Measurements from ENCODE around the gene SRC. TPM values are rescaled to one million over a fixed set of nuclear protein-coding genes. Genes with fewer than 3 reads are reported as not detected.

Gene SRC
- total RNA-seq, 2 donors from 2014 or later, result 75.6 to 109 TPM

GRCh38 chr20:37424062-37424851 is 78.3 kb downstream of the SRC start:
- Mint-ChIP-seq H3K27me3 (ENCODE audit: insufficient read depth) (peaks cover 4% of the 10 kb centered on the region), H3K27ac (no peak overlapping the region), H3K4me3 (no peak overlapping the region), H3K9me3 (no peaks in the 10 kb centered on the region), H3K36me3 (ENCODE audit: low read depth) (no peaks in the 10 kb centered on the region), H3K4me1 (peaks cover 18% of the 10 kb centered on the region)
- no peak overlapping the region for H3K4me3 ChIP-seq (ENCODE audit: low read length)
- no peaks in the 10 kb centered on the region for H3K36me3 ChIP-seq (ENCODE audit: control insufficient read depth, insufficient read depth, low read length)
- TF ChIP-seq CTCF (conservative IDR thresholded peaks at IDR 0.05), result no peak
- no peaks in the 10 kb centered on the region for H3K9me3 ChIP-seq (ENCODE audit: control insufficient read depth, low read length)
- H3K27ac ChIP-seq (ENCODE audit: low read depth, low read length), result no peak overlapping the region
- peaks cover 5% of the 10 kb centered on the region for H3K27me3 ChIP-seq (ENCODE audit: control insufficient read depth, insufficient read depth, low read length, poor library complexity, severe bottlenecking)
- no peaks in the 10 kb centered on the region for H3K4me1 ChIP-seq (ENCODE audit: control insufficient read depth, insufficient read depth, low read length)
- 86 to 92% methylated on average over 2 to 3 of the region's 3 CpGs for WGBS, 2 experiments (ENCODE audit: insufficient coverage in 1 of 2, insufficient read length in 1 of 2)
- H3K9ac ChIP-seq (ENCODE audit: extremely low read depth, low read length, poor library complexity, severe bottlenecking), result no peak overlapping the region
- no peak for DNase-seq

GRCh38 chr20:37425103-37425625 is 79.2 kb downstream of the SRC start:
- Histone ChIP-seq H3K27ac (ENCODE audit: low read depth, low read length) (no peak overlapping the region), H3K9ac (ENCODE audit: extremely low read depth, low read length, poor library complexity, severe bottlenecking) (no peak overlapping the region), H3K36me3 (ENCODE audit: control insufficient read depth, insufficient read depth, low read length) (no peaks in the 10 kb centered on the region), H3K4me3 (ENCODE audit: low read length) (no peak overlapping the region), H3K9me3 (ENCODE audit: control insufficient read depth, low read length) (no peaks in the 10 kb centered on the region), H3K4me1 (ENCODE audit: control insufficient read depth, insufficient read depth, low read length) (no peaks in the 10 kb centered on the region), H3K27me3 (ENCODE audit: control insufficient read depth, insufficient read depth, low read length, poor library complexity, severe bottlenecking) (peaks cover 9% of the 10 kb centered on the region)
- TF ChIP-seq CTCF (conservative IDR thresholded peaks at IDR 0.05), result no peak
- Mint-ChIP-seq H3K4me1 (peaks cover 15% of the 10 kb centered on the region), H3K36me3 (ENCODE audit: low read depth) (no peaks in the 10 kb centered on the region), H3K4me3 (no peak overlapping the region), H3K27me3 (ENCODE audit: insufficient read depth) (peaks cover 4% of the 10 kb centered on the region), H3K27ac (no peak overlapping the region), H3K9me3 (no peaks in the 10 kb centered on the region)
- WGBS, 2 experiments (ENCODE audit: insufficient coverage in 1 of 2, insufficient read length in 1 of 2), result 87 to 90% methylated on average over 5 to 9 of the region's 9 CpGs
- DNase-seq, result no peak

GRCh38 chr20:37426106-37426505 is 80.2 kb downstream of the SRC start:
- H3K4me3 ChIP-seq (ENCODE audit: low read length), result no peak overlapping the region
- peaks cover 18% of the 10 kb centered on the region for H3K27me3 ChIP-seq (ENCODE audit: control insufficient read depth, insufficient read depth, low read length, poor library complexity, severe bottlenecking)
- WGBS, 2 experiments (ENCODE audit: insufficient coverage in 1 of 2, insufficient read length in 1 of 2), result 85 to 92% methylated on average over 17 to 18 of the region's 18 CpGs
- Mint-ChIP-seq H3K4me3 (no peak overlapping the region), H3K27me3 (ENCODE audit: insufficient read depth) (peaks cover 4% of the 10 kb centered on the region), H3K27ac (no peak overlapping the region), H3K36me3 (ENCODE audit: low read depth) (no peaks in the 10 kb centered on the region), H3K9me3 (no peaks in the 10 kb centered on the region), H3K4me1 (peaks cover 7% of the 10 kb centered on the region)
- DNase-seq, result no peak
- H3K4me1 ChIP-seq (ENCODE audit: control insufficient read depth, insufficient read depth, low read length), result no peaks in the 10 kb centered on the region
- TF ChIP-seq CTCF (conservative IDR thresholded peaks at IDR 0.05), result no peak
- H3K9ac ChIP-seq (ENCODE audit: extremely low read depth, low read length, poor library complexity, severe bottlenecking), result no peak overlapping the region
- no peaks in the 10 kb centered on the region for H3K36me3 ChIP-seq (ENCODE audit: control insufficient read depth, insufficient read depth, low read length)
- no peaks in the 10 kb centered on the region for H3K9me3 ChIP-seq (ENCODE audit: control insufficient read depth, low read length)
- no peak overlapping the region for H3K27ac ChIP-seq (ENCODE audit: low read depth, low read length)
